HT1080 (cell line): ENCODE data around the gene MRPL45. TPM values are rescaled to one million over a fixed set of nuclear protein-coding genes. Genes with fewer than 3 reads are reported as not detected.
"Not testable (repeated sequence)": the region's sequence is repeated elsewhere in the genome, so short reads cannot be mapped to it uniquely, and the experiment has no call there.

Experiments
- DNase-seq: peaks from one replicate; pipeline ENCODE4 v3.0.0-alpha.2; 2015; ENCODE audit warnings: low read depth
- polyA plus RNA-seq, 2 experiments: library from polyadenylated mRNA; depleted of rRNA; stranded (reverse); fragments of >200 nt; gene quantifications; 2 replicates each; pipeline ENCODE4 v1.2.3, GENCODE V29; 2015
- total RNA-seq: library from RNA; depleted of rRNA; stranded (reverse); fragments of >200 nt; shearing (Covaris generic); gene quantifications from 2 replicates; pipeline ENCODE4 v1.2.3, GENCODE V29; 2014; rRNA removed

Gene MRPL45
- 79.7 and 85.6 TPM in 2 replicates for total RNA-seq
- 75.4 and 81.7 TPM in 2 replicates for polyA plus RNA-seq (2015; cell fraction: cytosol; rRNA removed)
- 52.1 and 59.1 TPM in 2 replicates for polyA plus RNA-seq (2015; cell fraction: nucleus; rRNA removed)

GRCh38 chr17:38296834-38297517, at the start of gene MRPL45:
Gene MRPL45, plus strand, starts transcription at chr17:38297168. Its CDS starts 16 bp downstream, at chr17:38297184.
- peak; percentile 98 for DNase-seq

GRCh38 chr17:38253191-38253590, 43.8 kb upstream of the MRPL45 start:
- DNase-seq: not testable (repeated sequence)

- DNase-seq: not testable (repeated sequence)
Measured at GRCh38 chr17:38254357-38254756, 42.6 kb upstream of the MRPL45 start.

- DNase-seq: peak; percentile 61
Measured at GRCh38 chr17:38257013-38257621, 39.9 kb upstream of the MRPL45 start.

GRCh38 chr17:38265974-38266506, 30.9 kb upstream of the MRPL45 start:
- not testable (repeated sequence) for DNase-seq

GRCh38 chr17:38266571-38266970, 30.4 kb upstream of the MRPL45 start:
- DNase-seq: not testable (repeated sequence)

GRCh38 chr17:38268138-38268537, 28.8 kb upstream of the MRPL45 start:
- not testable (repeated sequence) for DNase-seq

GRCh38 chr17:38269045-38269444, 27.9 kb upstream of the MRPL45 start:
- not testable (repeated sequence) for DNase-seq

- DNase-seq: not testable (repeated sequence)
Measured at GRCh38 chr17:38269552-38269951, 27.4 kb upstream of the MRPL45 start.

- DNase-seq: not testable (repeated sequence)
Measured at GRCh38 chr17:38285994-38286393, 11.0 kb upstream of the MRPL45 start.

GRCh38 chr17:38286501-38287091, 10.4 kb upstream of the MRPL45 start:
- peak; percentile 75 for DNase-seq

GRCh38 chr17:38288217-38288827, 8.6 kb upstream of the MRPL45 start:
- DNase-seq: peak; percentile 26

- not testable (repeated sequence) for DNase-seq
Measured at GRCh38 chr17:38289760-38290159, 7.2 kb upstream of the MRPL45 start.

- not testable (repeated sequence) for DNase-seq
Measured at GRCh38 chr17:38295602-38296365, 1.2 kb upstream of the MRPL45 start.

- DNase-seq: no peak
Measured at GRCh38 chr17:38315497-38315896, 18.5 kb downstream of the MRPL45 start.

GRCh38 chr17:38317081-38317480, 20.1 kb downstream of the MRPL45 start:
- no peak for DNase-seq

- DNase-seq: no peak
Measured at GRCh38 chr17:38320482-38320881, 23.5 kb downstream of the MRPL45 start.

GRCh38 chr17:38322156-38322779, 25.3 kb downstream of the MRPL45 start:
- no peak for DNase-seq

GRCh38 chr17:38322897-38323296, 25.9 kb downstream of the MRPL45 start:
- DNase-seq: no peak

- DNase-seq: no peak
Measured at GRCh38 chr17:38324141-38324697, 27.3 kb downstream of the MRPL45 start.
